ENCODE data around the gene HOXA7. TPM values are rescaled to one million over a fixed set of nuclear protein-coding genes. Genes with fewer than 3 reads are reported as not detected.

Gene HOXA7
- total RNA-seq, 2 donors from 2014 or later, result not detected

GRCh38 chr7:27173956-27174873, 17.7 kb upstream of the HOXA7 start, which contains the start of gene HOXA10:
TSS of gene HOXA10 (minus strand) at chr7:27174320. CDS start at chr7:27174306, 14 bp downstream.
- no peak within 1 kb of the TSS for H3K9ac ChIP-seq (ENCODE audit: extremely low read depth, low read length, poor library complexity, severe bottlenecking)
- no peaks in the 10 kb centered on the region for H3K36me3 ChIP-seq (ENCODE audit: control insufficient read depth, insufficient read depth, low read length)
- 8 to 10% methylated on average over 33 to 82 of the region's 82 CpGs for WGBS, 2 experiments (ENCODE audit: insufficient coverage in 1 of 2, insufficient read length in 1 of 2)
- H3K4me3 ChIP-seq (ENCODE audit: low read length), result no peak within 1 kb of the TSS
- H3K9me3 ChIP-seq (ENCODE audit: control insufficient read depth, low read length), result peaks cover 11% of the 10 kb centered on the region
- H3K27me3 Mint-ChIP-seq (ENCODE audit: insufficient read depth), result peaks cover 97% of the 10 kb centered on the region
- no peak within 1 kb of the TSS for H3K27ac ChIP-seq (ENCODE audit: low read depth, low read length)
- peaks cover 100% of the 10 kb centered on the region for H3K27me3 ChIP-seq (ENCODE audit: control insufficient read depth, insufficient read depth, low read length, poor library complexity, severe bottlenecking)
- peaks cover 3% of the 10 kb centered on the region for H3K4me1 Mint-ChIP-seq
- TF ChIP-seq CTCF (conservative IDR thresholded peaks at IDR 0.05), result no peak
- H3K27ac Mint-ChIP-seq, result no peak within 1 kb of the TSS
- H3K4me3 Mint-ChIP-seq, result no peak within 1 kb of the TSS
- DNase-seq, result peak; percentile 73
- no peaks in the 10 kb centered on the region for H3K36me3 Mint-ChIP-seq (ENCODE audit: low read depth)
- peaks cover 1% of the 10 kb centered on the region for H3K9me3 Mint-ChIP-seq
- no peaks in the 10 kb centered on the region for H3K4me1 ChIP-seq (ENCODE audit: control insufficient read depth, insufficient read depth, low read length)

DNA sequence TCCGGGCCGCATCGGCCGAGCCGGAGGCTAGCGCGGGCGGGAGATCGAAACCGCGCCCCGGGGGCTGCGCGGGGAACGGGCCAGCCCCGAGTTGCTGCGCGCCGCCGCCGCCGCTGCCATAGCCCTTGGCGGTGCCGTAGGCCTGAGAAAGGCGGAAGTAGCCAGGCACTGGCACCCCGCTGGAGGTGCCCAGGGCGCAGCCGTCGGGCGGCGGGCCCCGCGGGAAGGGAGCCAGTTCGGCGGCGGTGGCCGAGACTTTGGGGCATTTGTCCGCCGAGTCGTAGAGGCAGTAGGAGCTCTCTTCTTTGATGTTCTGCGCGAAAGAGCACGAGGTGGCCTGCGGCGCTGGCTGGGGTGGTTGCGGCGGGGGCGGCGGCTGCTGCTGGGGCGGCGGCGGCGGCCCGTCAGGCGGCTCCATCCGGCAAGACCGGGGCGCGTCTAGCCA, 17.1 kb upstream of the HOXA7 start:
- Histone ChIP-seq H3K4me3 (ENCODE audit: low read length) (no peak overlapping the region), H3K36me3 (ENCODE audit: control insufficient read depth, insufficient read depth, low read length) (no peaks in the 10 kb centered on the region), H3K9ac (ENCODE audit: extremely low read depth, low read length, poor library complexity, severe bottlenecking) (no peak overlapping the region), H3K4me1 (ENCODE audit: control insufficient read depth, insufficient read depth, low read length) (no peaks in the 10 kb centered on the region), H3K9me3 (ENCODE audit: control insufficient read depth, low read length) (peaks cover 11% of the 10 kb centered on the region), H3K27me3 (ENCODE audit: control insufficient read depth, insufficient read depth, low read length, poor library complexity, severe bottlenecking) (peaks cover 100% of the 10 kb centered on the region), H3K27ac (ENCODE audit: low read depth, low read length) (no peak overlapping the region)
- DNase-seq, result peak; percentile 68
- no peak for TF ChIP-seq CTCF (conservative IDR thresholded peaks at IDR 0.05)
- 2 to 3% methylated on average over 7 to 59 of the region's 59 CpGs for WGBS, 2 experiments (ENCODE audit: insufficient coverage in 1 of 2, insufficient read length in 1 of 2)
- H3K9me3 Mint-ChIP-seq, result peaks cover 1% of the 10 kb centered on the region
- peaks cover 97% of the 10 kb centered on the region for H3K27me3 Mint-ChIP-seq (ENCODE audit: insufficient read depth)
- H3K27ac Mint-ChIP-seq, result no peak overlapping the region
- no peaks in the 10 kb centered on the region for H3K36me3 Mint-ChIP-seq (ENCODE audit: low read depth)
- H3K4me3 Mint-ChIP-seq, result no peak overlapping the region
- no peaks in the 10 kb centered on the region for H3K4me1 Mint-ChIP-seq

GRCh38 chr7:27172823-27173510, 16.5 kb upstream of the HOXA7 start:
- peak; percentile 72 for DNase-seq
- peaks cover 1% of the 10 kb centered on the region for H3K9me3 Mint-ChIP-seq
- Histone ChIP-seq H3K9me3 (ENCODE audit: control insufficient read depth, low read length) (peaks cover 11% of the 10 kb centered on the region), H3K4me3 (ENCODE audit: low read length) (no peak overlapping the region), H3K27me3 (ENCODE audit: control insufficient read depth, insufficient read depth, low read length, poor library complexity, severe bottlenecking) (peaks cover 100% of the 10 kb centered on the region), H3K9ac (ENCODE audit: extremely low read depth, low read length, poor library complexity, severe bottlenecking) (no peak overlapping the region), H3K36me3 (ENCODE audit: control insufficient read depth, insufficient read depth, low read length) (no peaks in the 10 kb centered on the region), H3K27ac (ENCODE audit: low read depth, low read length) (no peak overlapping the region), H3K4me1 (ENCODE audit: control insufficient read depth, insufficient read depth, low read length) (no peaks in the 10 kb centered on the region)
- no peak for TF ChIP-seq CTCF (conservative IDR thresholded peaks at IDR 0.05)
- H3K36me3 Mint-ChIP-seq (ENCODE audit: low read depth), result no peaks in the 10 kb centered on the region
- H3K4me3 Mint-ChIP-seq, result no peak overlapping the region
- no peak overlapping the region for H3K27ac Mint-ChIP-seq
- no peaks in the 10 kb centered on the region for H3K4me1 Mint-ChIP-seq
- WGBS, 2 experiments (ENCODE audit: insufficient coverage in 1 of 2, insufficient read length in 1 of 2), result 1 to 2% methylated on average over 24 to 58 of the region's 58 CpGs
- H3K27me3 Mint-ChIP-seq (ENCODE audit: insufficient read depth), result peaks cover 97% of the 10 kb centered on the region

Measured in endodermal cell (in vitro differentiated cells).